ENCODE data around the gene PHLPP1. TPM values are rescaled to one million over a fixed set of nuclear protein-coding genes. Genes with fewer than 3 reads are reported as not detected.

The PHLPP1 gene
- total RNA-seq, 1 experiment from 2014 or later, result 39.9 TPM

DNA sequence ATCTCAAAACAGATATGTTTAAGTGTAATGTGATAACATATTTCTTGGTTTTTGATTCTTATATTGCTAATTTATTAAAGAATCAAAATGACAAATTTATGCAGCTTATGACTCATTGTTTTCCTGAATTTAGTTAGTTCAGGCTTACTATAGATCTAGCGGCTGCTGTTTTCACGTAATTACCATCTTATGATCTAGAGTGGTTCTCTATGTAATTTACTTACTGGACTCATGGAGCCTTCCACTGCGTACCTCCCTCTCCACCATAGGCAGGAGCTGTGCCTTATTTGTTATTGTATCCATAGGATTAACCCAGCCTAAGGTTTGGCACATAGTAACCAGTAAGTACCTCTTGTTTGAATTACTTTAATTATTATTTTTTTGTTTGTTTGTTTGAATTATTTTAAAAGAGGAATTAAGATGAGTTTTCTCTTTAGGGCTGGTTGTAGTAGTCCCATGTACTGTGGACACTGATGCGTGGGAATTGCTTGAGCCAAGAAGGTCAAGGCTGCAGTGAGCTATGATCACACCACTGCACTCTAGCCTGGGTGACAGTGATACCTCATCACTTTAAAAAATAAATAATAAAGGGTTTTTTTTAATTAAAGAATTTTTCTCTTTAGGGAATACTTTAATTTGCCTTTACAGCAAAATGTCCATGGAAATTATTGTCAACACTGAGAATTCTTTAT, 165.5 kb downstream of the PHLPP1 start:
- Histone ChIP-seq H2AFZ (ENCODE audit: low read length) (no peak overlapping the region), H2BK15ac (ENCODE audit: low read depth, low read length) (no peak overlapping the region), H3K79me2 (ENCODE audit: insufficient read depth, low read length) (peaks cover 8% of the 10 kb centered on the region; the same call in 1 of the 2 replicates), H3K18ac (ENCODE audit: insufficient read length, low read depth, low read length) (no peak overlapping the region), H3K23me2 (ENCODE audit: insufficient read length, low read depth, low read length, poor library complexity, severe bottlenecking) (no peaks in the 10 kb centered on the region), H2BK5ac (ENCODE audit: insufficient read length, low read length) (no peak overlapping the region), H3K14ac (ENCODE audit: insufficient read depth, low read length) (no peak overlapping the region), H3K56ac (ENCODE audit: insufficient read length, low read depth, low read length) (no peak overlapping the region), H4K20me1 (ENCODE audit: control insufficient read depth, insufficient read depth, insufficient read length) (no peaks in the 10 kb centered on the region), H2AK5ac (ENCODE audit: insufficient read length, low read length) (no peak overlapping the region), H3K4me2 (ENCODE audit: insufficient read depth, insufficient read length, low read length) (no peak overlapping the region), H3K9me3 (ENCODE audit: control insufficient read depth, low read depth, low read length) (no peaks in the 10 kb centered on the region), H2BK120ac (ENCODE audit: low read depth, low read length, poor library complexity, severe bottlenecking) (no peak overlapping the region), H3K23ac (ENCODE audit: insufficient read length, low read depth, low read length) (no peak overlapping the region), H3K79me1 (ENCODE audit: insufficient read depth, low read depth, low read length, poor library complexity, severe bottlenecking) (peaks cover 6% of the 10 kb centered on the region), H4K91ac (ENCODE audit: insufficient read length, low read depth, low read length) (no peak overlapping the region), H2BK12ac (ENCODE audit: insufficient read length, low read depth, low read length) (no peak overlapping the region), H3K4me1 (ENCODE audit: insufficient read depth, low read length) (peaks cover 22% of the 10 kb centered on the region; the same call in 1 of the 2 replicates), H3K27me3 (ENCODE audit: insufficient read depth, low read length) (no peaks in the 10 kb centered on the region), H4K8ac (replicated peaks; ENCODE audit: insufficient read length, low read depth, low read length) (no peak overlapping the region), H3K4ac (ENCODE audit: low read depth, low read length) (no peak overlapping the region), H3K9ac (ENCODE audit: extremely low read depth, insufficient read length, low read length) (no peak overlapping the region), H2BK20ac (ENCODE audit: low read depth, low read length, poor library complexity, severe bottlenecking) (no peak overlapping the region), H4K5ac (ENCODE audit: insufficient read length, low read depth, low read length) (no peak overlapping the region), H3T11ph (ENCODE audit: low read length) (no peak overlapping the region), H3K27ac (ENCODE audit: insufficient read length, low read depth, low read length) (no peak overlapping the region)
- TF ChIP-seq, protein P1, sequence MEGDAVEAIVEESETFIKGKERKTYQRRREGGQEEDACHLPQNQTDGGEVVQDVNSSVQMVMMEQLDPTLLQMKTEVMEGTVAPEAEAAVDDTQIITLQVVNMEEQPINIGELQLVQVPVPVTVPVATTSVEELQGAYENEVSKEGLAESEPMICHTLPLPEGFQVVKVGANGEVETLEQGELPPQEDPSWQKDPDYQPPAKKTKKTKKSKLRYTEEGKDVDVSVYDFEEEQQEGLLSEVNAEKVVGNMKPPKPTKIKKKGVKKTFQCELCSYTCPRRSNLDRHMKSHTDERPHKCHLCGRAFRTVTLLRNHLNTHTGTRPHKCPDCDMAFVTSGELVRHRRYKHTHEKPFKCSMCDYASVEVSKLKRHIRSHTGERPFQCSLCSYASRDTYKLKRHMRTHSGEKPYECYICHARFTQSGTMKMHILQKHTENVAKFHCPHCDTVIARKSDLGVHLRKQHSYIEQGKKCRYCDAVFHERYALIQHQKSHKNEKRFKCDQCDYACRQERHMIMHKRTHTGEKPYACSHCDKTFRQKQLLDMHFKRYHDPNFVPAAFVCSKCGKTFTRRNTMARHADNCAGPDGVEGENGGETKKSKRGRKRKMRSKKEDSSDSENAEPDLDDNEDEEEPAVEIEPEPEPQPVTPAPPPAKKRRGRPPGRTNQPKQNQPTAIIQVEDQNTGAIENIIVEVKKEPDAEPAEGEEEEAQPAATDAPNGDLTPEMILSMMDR (conservative IDR thresholded peaks at IDR 0.05), result no peak
- Mint-ChIP-seq H3K27ac (peak overlapping the region in 2 of 3 experiments; percentile 24 to 42; a peak in 2 of 7 replicates), H3K36me3 (ENCODE audit: insufficient read depth in 1 of 3, low read depth in 3 of 3) (peaks cover 0 to 7% (median 2%) of the 10 kb centered on the region in 3 experiments; a peak in 5 of 7 replicates), H3K27me3 (ENCODE audit: low read depth) (no peaks in the 10 kb centered on the region), H3K4me3 (no peak overlapping the region), H3K4me1 (peaks cover 65 to 67% of the 10 kb centered on the region in 2 experiments), H3K9me3 (no peaks in the 10 kb centered on the region; a peak in 1 of 5 replicates)
- no CpG with 5 or more reads among the region's 4 CpGs for WGBS (ENCODE audit: extremely low coverage, insufficient read length, low lambda C conversion rate)
- DNase-seq, result no peak

Measured in H9 (cell line).